K562 (cell line): Measurements from ENCODE around the gene KCNH2. TPM values are rescaled to one million over a fixed set of nuclear protein-coding genes. Genes with fewer than 3 reads are reported as not detected.

Experiments used
- CBFB ChIP-seq: sonication (generic); formaldehyde crosslinking; IDR thresholded peaks from 2 replicates; pipeline ENCODE4 v1.4.0; 2020; ENCODE audit warnings: mild to moderate bottlenecking, missing genetic modification reagents
- CREB5 ChIP-seq: fragments of 250-450 bp; sonication (Bioruptor Pico); IDR thresholded peaks from 2 replicates; pipeline ENCODE4 v1.5.0; 2020; ENCODE audit warnings: mild to moderate bottlenecking
- GMEB1 ChIP-seq: fragments of 250-450 bp; sonication (Bioruptor Pico); IDR thresholded peaks from 2 replicates; pipeline ENCODE4 v1.4.0; 2020; ENCODE audit warnings: mild to moderate bottlenecking
- HDGF ChIP-seq: fragments of 450-650 bp; IDR thresholded peaks from 2 replicates; pipeline ENCODE4 v1.6.1; 2016
- HES1 ChIP-seq: fragments of 450-650 bp; IDR thresholded peaks from 2 replicates; pipeline ENCODE4 v1.6.1; 2016; ENCODE audit warnings: low read depth, mild to moderate bottlenecking, moderate library complexity
- HEY1 ChIP-seq: fragments of 250-450 bp; sonication (Bioruptor Pico); IDR thresholded peaks from 2 replicates; pipeline ENCODE4 v1.5.0; 2020; ENCODE audit warnings: mild to moderate bottlenecking, moderate library complexity, borderline replicate concordance
- HNRNPH1 ChIP-seq: fragments of 200-400 bp; formaldehyde crosslinking; optimal IDR thresholded peaks from 2 replicates; pipeline ENCODE3; 2017; ENCODE audit warnings: low read depth, mild to moderate bottlenecking, low read length, moderate library complexity
- MLX ChIP-seq, 2 experiments: fragments of 450-650 bp in 1 of 2; sonication (generic) in 1 of 2; formaldehyde crosslinking; conservative IDR thresholded peaks; 2 replicates each; pipeline versions ENCODE4 v1.4.0 to v1.8.1; 2020 to 2022; ENCODE audit warnings: mild to moderate bottlenecking in 1 of 2, missing genetic modification reagents in 1 of 2
- NBN ChIP-seq: fragments of 450-650 bp; IDR thresholded peaks from 2 replicates; pipeline ENCODE4 v1.6.1; 2016; ENCODE audit warnings: low read depth, mild to moderate bottlenecking
- PHF20 ChIP-seq: fragments of 450-650 bp; IDR thresholded peaks from 2 replicates; pipeline ENCODE4 v1.6.1; 2018; ENCODE audit not compliant: partially characterized antibody
- PRPF4 ChIP-seq: fragments of 200-400 bp; formaldehyde crosslinking; IDR thresholded peaks from one replicate; pipeline ENCODE4 v1.6.1; 2017; ENCODE audit warnings: low read length, low read depth, mild to moderate bottlenecking; ENCODE audit not compliant: insufficient read depth, poor library complexity, severe bottlenecking
- RNF219 ChIP-seq: fragments of 250-450 bp; sonication (Bioruptor Pico); IDR thresholded peaks from 2 replicates; pipeline ENCODE4 v1.5.0; 2022; ENCODE audit warnings: mild to moderate bottlenecking
- SMARCA4 ChIP-seq: fragments of 450-650 bp; IDR thresholded peaks from 2 replicates; pipeline ENCODE4 v1.6.1; 2016
- SMARCE1 ChIP-seq: fragments of 450-650 bp; IDR thresholded peaks from 2 replicates; pipeline ENCODE4 v1.7.1; 2016; ENCODE audit warnings: mild to moderate bottlenecking
- UBTF ChIP-seq, 2 experiments: IDR thresholded peaks; 2 replicates each; pipeline ENCODE4 v1.6.1; 2012; ENCODE audit warnings: improper control_type of control experiment in 2 of 2, low read depth in 2 of 2, low read length in 2 of 2, borderline replicate concordance in 1 of 2
- ZNF143 ChIP-seq: sonication (generic); formaldehyde crosslinking; IDR thresholded peaks from 2 replicates; pipeline ENCODE4 v1.9.0; 2022; ENCODE audit warnings: mild to moderate bottlenecking, missing genetic modification reagents
- ZNF253 ChIP-seq: fragments of 250-450 bp; sonication (Bioruptor Pico); conservative IDR thresholded peaks from 2 replicates; pipeline ENCODE4 v1.6.1; 2021; ENCODE audit warnings: mild to moderate bottlenecking
- ZNF311 ChIP-seq: fragments of 250-450 bp; sonication (Bioruptor Pico); IDR thresholded peaks from 2 replicates; pipeline ENCODE4 v1.4.0; 2020; ENCODE audit warnings: mild to moderate bottlenecking, moderate library complexity
- ZNF668 ChIP-seq: fragments of 250-450 bp; sonication (Bioruptor Pico); IDR thresholded peaks from 2 replicates; pipeline ENCODE4 v1.8.0; 2022; ENCODE audit warnings: mild to moderate bottlenecking, inconsistent platforms
- ZNF764 ChIP-seq: fragments of 250-450 bp; sonication (Bioruptor Pico); IDR thresholded peaks from 2 replicates; pipeline ENCODE4 v1.4.0; 2020; ENCODE audit warnings: low read depth, mild to moderate bottlenecking, moderate library complexity
- polyA plus RNA-seq, 8 experiments: library from polyadenylated mRNA; depleted of rRNA in 4 of 8; stranded (reverse) in 5 of 8; unstranded in 3 of 8; fragments of >200 nt; fragmentation: Nextera tagmentation in 2 of 8; fragmentation: Illumina TruSeq in 1 of 8; extraction: Ambion mirVana in 2 of 8; extraction: Trizol in 1 of 8; gene quantifications; 2 replicates each; pipeline versions ENCODE4 v1.2.1 to v1.2.3, GENCODE V29; 2011 to 2014; ENCODE audit warnings: inconsistent platforms in 1 of 8, missing spikeins in 1 of 8
- total RNA-seq, 7 experiments: library from RNA; depleted of rRNA in 6 of 7; stranded (reverse); fragments of >200 nt in 6 of 7; fragmentation: Illumina TruSeq in 2 of 7; extraction: Trizol in 2 of 7; gene quantifications; 2 replicates each; pipeline versions ENCODE4 v1.2.1 to v1.2.3, GENCODE V29; 2011 to 2021; ENCODE audit warnings: low replicate concordance in 1 of 7

The KCNH2 gene
- total and polyA plus RNA-seq, 9 of the 15 experiments (the other 6 are each of a cell fraction or from before 2014, with no cell fraction given), result 18.1 to 368 (median 218) TPM

- TF ChIP-seq UBTF (IDR thresholded peaks at IDR 0.05; ENCODE audit: borderline replicate concordance in 1 of 2, low read depth in 2 of 2, low read length in 2 of 2) (0 out of 4 replicates have a peak, but pooled peaks of 1 of the 2 experiments have one; percentile 17), RNF219 (no peak), PHF20 (no peak), HDGF (0 out of 2 replicates have a peak, but pooled peaks have one; percentile 34), MLX (CRISPR knock-in tag; conservative IDR thresholded peaks at IDR 0.05) (0 out of 4 replicates have a peak, but pooled peaks of 1 of the 2 experiments have one; percentile 44), HES1 (no peak), ZNF253 (CRISPR knock-in tag) (no peak), GMEB1 (CRISPR knock-in tag) (no peak), NBN (no peak), SMARCA4 (no peak), HNRNPH1 (no peak), SMARCE1 (no peak), ZNF143 (no peak), ZNF764 (CRISPR knock-in tag) (no peak), CBFB (CRISPR knock-in tag) (no peak), PRPF4 (peak; percentile 1), HEY1 (no peak), ZNF311 (no peak), CREB5 (CRISPR knock-in tag) (no peak), ZNF668 (CRISPR knock-in tag) (no peak)
Measured at GRCh38 chr7:150954986-150955518, 23.1 kb downstream of the KCNH2 start (continued).
